Colonic mucosa (tissue), 4 donors: ENCODE data around the gene ZNF264. TPM values are rescaled to one million over a fixed set of nuclear protein-coding genes. Genes with fewer than 3 reads are reported as not detected.

ENCODE experiments used
- DNase-seq: peaks from one replicate; pipeline ENCODE4 v3.0.0-alpha.2; 2020
- H3K27ac ChIP-seq: fragments of 200-600 bp; one replicate; pipeline ENCODE4 v1.8.0; 2021
- H3K27me3 ChIP-seq: fragments of 200-600 bp; one replicate; pipeline ENCODE4 v1.8.0; 2021
- H3K36me3 ChIP-seq: fragments of 200-600 bp; one replicate; pipeline ENCODE4 v1.8.0; 2021
- H3K4me1 ChIP-seq: fragments of 200-600 bp; one replicate; pipeline ENCODE4 v1.8.0; 2021; ENCODE audit warnings: mild to moderate bottlenecking
- H3K4me3 ChIP-seq: fragments of 200-600 bp; one replicate; pipeline ENCODE4 v1.8.0; 2021
- H3K9ac ChIP-seq, 2 donors: one replicate each; pipeline ENCODE4 v1.7.0; 2013; ENCODE audit warnings: control low read depth in 2 of 2, low read depth in 2 of 2, low read length in 2 of 2
- H3K9me3 ChIP-seq: fragments of 200-600 bp; one replicate; pipeline ENCODE4 v1.8.0; 2021
- CTCF ChIP-seq: fragments of 200-600 bp; IDR thresholded peaks from one replicate; pipeline ENCODE4 v1.8.0; 2022; ENCODE audit warnings: antibody characterized with exemption, mild to moderate bottlenecking
- intact Hi-C: fragments of 100-400 bp; cut with DNase I; formaldehyde crosslinking; loops from one replicate; pipeline ENCODE4 v1.14.1; 2022
- total RNA-seq, 2 donors: library from RNA; stranded (reverse); fragmentation: NEBNext Ultra II Directional in 1 of 2; extraction: Animal tissue kit (Norgen Biotek cat#: 25700) in 1 of 2; gene quantifications; one replicate each; pipeline ENCODE4 v1.2.1, GENCODE V29; 2021
- donor health status: healthy.
- donor health status: DM: no; HTN: no; CAD: no.
- donor health status: DM: no; HTN: no; CAD: no.

The ZNF264 gene
- total RNA-seq, 2 donors from 2014 or later: 23.9 to 26.3 TPM

GRCh38 chr19:57239982-57240310 lies 48.6 kb downstream of the ZNF264 start:
- Histone ChIP-seq H3K9me3 (no peaks in the 10 kb centered on the region), H3K27ac (peak overlapping the region; percentile 80), H3K4me3 (peak overlapping the region; percentile 94), H3K36me3 (no peaks in the 10 kb centered on the region), H3K4me1 (peaks cover 17% of the 10 kb centered on the region), H3K27me3 (no peaks in the 10 kb centered on the region), H3K9ac (peak overlapping the region; percentile 79 to 88)
- intact Hi-C loops: loop anchor here (5.0 kb wide), 1 partner anchor 42 kb away; the partner anchor contains the start of gene ZNF460
- DNase-seq: no peak
- TF ChIP-seq CTCF: no peak

DNA sequence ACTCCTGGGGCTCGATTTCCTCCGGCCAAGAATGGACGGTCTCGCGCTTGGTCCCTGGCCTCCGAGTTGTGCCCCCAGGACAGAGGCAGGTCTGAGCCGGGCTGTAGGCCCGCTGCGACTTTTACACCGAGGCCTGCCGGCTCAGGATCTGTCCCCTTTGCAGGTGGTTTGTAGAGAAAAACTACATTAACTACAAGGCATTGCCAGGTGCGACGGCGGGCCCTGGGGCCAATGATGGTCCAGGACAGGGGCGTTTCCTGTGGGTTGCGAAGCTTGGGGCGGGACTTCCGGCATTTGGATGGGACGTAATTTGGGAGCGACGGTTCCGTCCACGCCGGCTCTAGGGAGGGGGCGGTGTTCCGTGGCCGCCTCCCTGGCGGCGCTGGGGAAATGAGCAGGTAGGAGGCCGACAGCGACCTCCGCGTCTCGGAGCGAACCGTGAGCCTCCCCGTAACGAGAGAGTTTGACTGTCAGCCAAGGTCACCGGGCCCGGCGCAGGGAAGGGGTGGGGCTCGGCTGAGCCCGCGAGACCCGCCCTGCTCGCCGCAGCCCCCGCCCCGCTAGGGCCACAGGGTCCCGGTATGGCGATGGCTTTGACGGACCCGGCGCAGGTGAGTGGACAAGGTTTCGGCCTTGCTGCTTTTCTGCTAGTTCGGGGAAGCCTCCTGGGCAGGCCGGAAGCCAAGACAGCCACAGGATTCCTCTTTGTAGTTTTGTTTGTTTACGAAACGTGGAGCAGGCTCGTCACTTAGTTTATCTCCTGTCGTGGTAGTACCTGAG lies 49.2 kb downstream of the ZNF264 start, which contains the start of gene ZNF805:
TSS of gene ZNF805 (plus strand) at position 322 of the 780 bp plus-strand sequence. CDS start at position 582, 260 bp downstream.
- Histone ChIP-seq H3K4me1 (peaks cover 17% of the 10 kb centered on the region), H3K36me3 (no peaks in the 10 kb centered on the region), H3K9ac (peak within 1 kb of the TSS; percentile 79 to 88), H3K4me3 (peak within 1 kb of the TSS; percentile 94), H3K9me3 (no peaks in the 10 kb centered on the region), H3K27ac (peak within 1 kb of the TSS; percentile 80), H3K27me3 (no peaks in the 10 kb centered on the region)
- DNase-seq: peak; percentile 96
- no peak for TF ChIP-seq CTCF
- intact Hi-C loops: loop anchor here (5.0 kb wide), 1 partner anchor 42 kb away; the partner anchor contains the start of gene ZNF460

DNA sequence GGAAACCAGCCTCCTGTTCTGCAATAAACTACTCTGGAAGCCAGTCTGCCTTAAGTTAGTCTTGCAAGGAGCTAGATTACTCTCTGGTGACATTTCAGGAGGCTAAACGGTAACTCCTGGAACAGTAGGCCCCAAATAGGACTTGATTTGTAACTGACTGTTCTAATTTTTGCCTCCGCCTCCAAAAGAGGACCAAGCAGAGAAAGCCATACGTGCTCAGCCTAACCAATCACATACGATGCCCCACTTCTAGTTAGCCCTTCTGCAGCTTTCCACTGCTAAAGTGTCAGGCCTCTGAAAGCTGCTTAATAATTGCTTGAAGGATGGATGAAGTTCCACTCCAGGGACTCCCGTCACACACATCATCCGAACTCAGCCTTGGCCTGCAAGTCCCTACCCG lies 49.9 kb downstream of the ZNF264 start:
- Histone ChIP-seq H3K9ac (peak overlapping the region; percentile 79 to 88), H3K27ac (peak overlapping the region; percentile 80), H3K36me3 (no peaks in the 10 kb centered on the region), H3K4me3 (peak overlapping the region; percentile 94), H3K4me1 (peaks cover 17% of the 10 kb centered on the region), H3K9me3 (no peaks in the 10 kb centered on the region), H3K27me3 (no peaks in the 10 kb centered on the region)
- TF ChIP-seq CTCF: no peak
- intact Hi-C loops: loop anchor here (5.0 kb wide), 1 partner anchor 41 kb away; the partner anchor contains the start of gene ZNF460
- no peak for DNase-seq

DNA sequence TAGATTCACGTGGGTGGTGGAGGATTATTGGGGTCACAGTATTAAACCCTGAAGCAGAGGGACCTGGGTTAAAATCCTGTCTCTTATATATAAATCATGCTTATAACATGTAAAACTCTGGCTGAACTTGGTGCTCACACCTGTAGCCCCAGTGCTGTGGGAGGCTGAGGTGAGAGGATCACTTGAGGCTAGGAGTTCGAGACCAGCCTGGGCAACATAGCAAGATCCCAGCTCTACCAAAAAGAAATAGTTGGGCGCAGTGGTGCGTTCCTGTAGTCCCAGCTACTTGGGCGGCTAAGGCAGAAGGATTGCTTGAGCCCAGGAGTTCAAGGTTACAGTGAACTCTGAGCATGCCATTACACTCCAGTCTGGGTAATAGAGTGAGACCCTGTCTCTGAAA lies 51.5 kb downstream of the ZNF264 start:
- intact Hi-C loops: loop anchor here (5.0 kb wide), 1 partner anchor 39 kb away; the partner anchor contains the start of gene ZNF460
- peaks cover 17% of the 10 kb centered on the region for H3K4me1 ChIP-seq
- no peaks in the 10 kb centered on the region for H3K27me3 ChIP-seq
- DNase-seq: no peak
- no peak overlapping the region for H3K9ac ChIP-seq
- H3K27ac ChIP-seq: no peak overlapping the region
- H3K9me3 ChIP-seq: no peaks in the 10 kb centered on the region
- no peak for TF ChIP-seq CTCF
- no peaks in the 10 kb centered on the region for H3K36me3 ChIP-seq
- H3K4me3 ChIP-seq: no peak overlapping the region

DNA sequence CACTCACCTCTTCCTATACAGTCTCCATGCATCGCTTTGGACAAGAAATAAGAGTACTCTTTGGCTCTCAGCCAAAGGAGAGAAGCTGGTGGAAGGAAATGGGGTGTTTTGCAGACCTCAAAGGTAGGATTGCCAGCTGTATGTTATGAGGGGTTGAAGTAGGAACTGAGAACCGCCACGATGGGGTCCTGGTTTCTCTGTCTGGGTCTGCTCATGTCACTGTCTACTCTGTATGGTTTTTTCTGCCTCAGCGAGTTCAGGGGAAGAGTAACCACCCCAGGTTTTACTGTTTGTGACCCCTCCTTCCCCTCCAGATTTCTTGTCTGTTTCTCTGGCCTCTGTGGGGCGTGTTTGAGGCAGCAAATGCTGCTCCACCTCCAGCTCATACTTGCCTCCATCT lies 53.2 kb downstream of the ZNF264 start:
- intact Hi-C loops: loop anchor here (5.0 kb wide), 1 partner anchor 38 kb away; the partner anchor contains the start of gene ZNF460
- no peak overlapping the region for H3K4me3 ChIP-seq
- TF ChIP-seq CTCF: no peak
- H3K27ac ChIP-seq: no peak overlapping the region
- H3K4me1 ChIP-seq: peaks cover 17% of the 10 kb centered on the region
- H3K9ac ChIP-seq: no peak overlapping the region
- peaks cover 7% of the 10 kb centered on the region for H3K36me3 ChIP-seq
- no peaks in the 10 kb centered on the region for H3K27me3 ChIP-seq
- no peak for DNase-seq
- no peaks in the 10 kb centered on the region for H3K9me3 ChIP-seq
